ENCODE results near the gene KRTAP2-1.

GRCh38 chr17:41001795-41002194 is 45.3 kb downstream of the KRTAP2-1 start:
- TF ChIP-seq POLR2AphosphoS5 (IDR thresholded peaks at IDR 0.05) (no peak), POLR2A (IDR thresholded peaks at IDR 0.05) (no peak), CTCF (IDR thresholded peaks at IDR 0.05 in 8 of 11, conservative IDR thresholded peaks at IDR 0.05 in 3 of 11) (no peak)
